ENCODE data around the gene PYGM. TPM values are rescaled to one million over a fixed set of nuclear protein-coding genes. Genes with fewer than 3 reads are reported as not detected.

PYGM gene
- polyA plus RNA-seq (2013, experiment 1 of 2) = 1.3 TPM
- 1.3 TPM for polyA plus RNA-seq (2013, experiment 2 of 2)

DNA sequence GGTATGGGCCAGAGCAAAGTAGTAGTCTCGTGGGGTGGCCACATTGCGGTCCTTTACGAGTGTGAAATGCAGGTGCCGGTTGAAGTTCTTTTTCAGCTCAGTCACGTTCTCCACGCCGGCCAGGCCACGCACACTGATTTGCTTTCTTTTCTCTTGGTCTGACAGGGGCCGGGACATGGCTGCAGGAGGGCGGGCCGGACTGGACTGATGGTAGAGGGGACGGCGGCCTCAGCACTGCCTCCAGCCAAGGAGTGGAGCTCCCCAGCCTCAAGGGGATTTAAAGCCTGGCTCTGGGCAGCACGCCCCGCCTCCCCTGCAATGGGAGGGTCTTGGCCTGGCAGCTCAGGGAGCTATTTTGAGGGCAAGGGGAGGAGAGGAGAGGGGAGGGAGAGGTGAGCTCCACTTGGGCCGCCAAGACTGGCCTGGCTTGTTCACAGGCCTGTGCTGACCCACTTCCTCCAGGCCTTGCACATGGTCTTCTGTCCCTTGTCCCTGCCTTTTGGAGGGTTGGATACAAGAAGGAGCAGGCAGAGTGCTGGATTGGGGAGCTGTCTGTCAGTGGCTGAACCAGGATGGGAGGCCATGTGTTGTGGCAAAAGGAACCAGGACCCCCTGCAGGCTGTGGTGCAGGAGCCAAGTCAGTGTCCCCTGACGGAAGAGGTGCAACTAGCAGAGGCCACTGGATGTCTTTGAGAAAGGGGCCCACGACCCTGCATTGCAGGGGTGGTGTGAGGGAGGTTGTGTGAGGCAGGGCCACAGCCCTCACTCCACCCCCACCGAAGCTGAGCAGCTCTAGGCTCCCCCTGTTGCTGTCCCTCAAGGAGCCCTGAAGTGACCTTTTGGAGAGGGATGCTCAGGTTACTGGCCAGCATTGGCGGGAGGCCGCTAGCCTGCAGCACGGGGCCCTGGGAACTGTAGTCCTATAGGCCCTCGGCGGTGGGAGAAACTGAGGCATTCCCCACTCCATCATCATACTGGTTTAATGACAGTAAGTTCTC, at the start of gene PYGM:
TSS of gene PYGM (minus strand) at position 253 of the 998 bp plus-strand sequence. CDS start at position 177, 76 bp downstream.
- Histone ChIP-seq H3K4me3 (ENCODE audit: low read length in 2 of 2) (no peak within 1 kb of the TSS), H3K27me3 (ENCODE audit: control insufficient read depth in 3 of 3, insufficient read depth in 3 of 3, low read depth in 1 of 3, low read length in 3 of 3) (no peaks in the 10 kb centered on the region), H4K91ac (ENCODE audit: low read depth, low read length, poor library complexity) (peak within 1 kb of the TSS; percentile 90), H3K36me3 (replicated peaks in 1 of 2; ENCODE audit: control insufficient read depth in 2 of 2, insufficient read depth in 2 of 2, low read length in 2 of 2) (peaks cover 19 to 31% of the 10 kb centered on the region in 2 donors), H2BK12ac (ENCODE audit: low read length) (no peak within 1 kb of the TSS), H3K9me3 (replicated peaks in 1 of 2; ENCODE audit: control insufficient read depth in 2 of 2, insufficient read depth in 1 of 2, low read depth in 1 of 2, low read length in 2 of 2) (no peaks in the 10 kb centered on the region), H3K14ac (ENCODE audit: low read length) (no peak within 1 kb of the TSS), H2BK120ac (ENCODE audit: low read depth, low read length) (peak within 1 kb of the TSS; percentile 27), H2AK5ac (ENCODE audit: low read depth, low read length) (peak within 1 kb of the TSS; percentile 87), H3K4me1 (ENCODE audit: control insufficient read depth in 2 of 2, insufficient read depth in 1 of 2, low read depth in 1 of 2, low read length in 2 of 2) (peaks cover 40 to 58% of the 10 kb centered on the region in 2 donors), H2AFZ (ENCODE audit: low read length) (peak within 1 kb of the TSS; percentile 61), H3K18ac (ENCODE audit: low read length) (peak within 1 kb of the TSS; percentile 93), H2BK15ac (ENCODE audit: low read length) (peak within 1 kb of the TSS; percentile 95), H3K27ac (replicated peaks; ENCODE audit: low read length) (peak within 1 kb of the TSS; percentile 87), H2BK5ac (ENCODE audit: low read length) (peak within 1 kb of the TSS; percentile 77), H3K79me1 (ENCODE audit: low read depth, low read length) (peaks cover 3% of the 10 kb centered on the region), H3K23ac (ENCODE audit: low read depth, low read length, poor library complexity) (peak within 1 kb of the TSS; percentile 77), H3K4me2 (ENCODE audit: insufficient read depth, low read length, poor library complexity, severe bottlenecking) (peak within 1 kb of the TSS; percentile 23), H4K8ac (ENCODE audit: low read depth, low read length) (no peak within 1 kb of the TSS), H3K4ac (ENCODE audit: low read length) (no peak within 1 kb of the TSS), H3K9ac (ENCODE audit: low read depth, low read length, poor library complexity) (peak within 1 kb of the TSS; percentile 70)
- WGBS, 2 donors (ENCODE audit: extremely low coverage in 2 of 2, insufficient read length in 2 of 2, insufficient replicate concordance in 1 of 2) = no CpG with 5 or more reads among the region's 24 CpGs
- peak; percentile 66 for DNase-seq (ENCODE audit: low spot score)

DNA sequence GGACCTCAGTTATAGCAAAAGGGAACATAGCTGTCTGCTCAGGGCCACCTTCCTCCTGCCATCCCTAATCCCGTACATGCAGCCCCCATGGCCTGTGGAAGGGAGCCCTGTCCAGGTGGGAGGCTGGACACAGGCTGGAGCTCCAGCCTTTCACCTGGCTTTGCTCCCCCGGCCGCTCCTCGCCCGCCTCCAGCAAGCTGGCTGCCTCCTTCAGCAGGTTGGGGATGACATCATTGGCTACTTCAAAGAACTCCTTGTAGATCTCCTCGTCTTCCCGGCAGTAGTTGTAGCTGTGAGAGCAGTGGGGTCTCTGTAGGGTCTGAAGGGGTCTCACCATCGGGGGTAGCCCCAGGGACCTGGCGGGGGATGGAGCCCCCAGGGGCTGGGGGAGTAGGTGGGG, 45.7 kb upstream of the PYGM start:
- H2BK5ac ChIP-seq (ENCODE audit: low read length) = no peak overlapping the region
- H3K9me3 ChIP-seq (replicated peaks in 1 of 2; ENCODE audit: control insufficient read depth in 2 of 2, insufficient read depth in 1 of 2, low read depth in 1 of 2, low read length in 2 of 2) = no peaks in the 10 kb centered on the region
- H4K91ac ChIP-seq (ENCODE audit: low read depth, low read length, poor library complexity) = no peak overlapping the region
- H3K9ac ChIP-seq (ENCODE audit: low read depth, low read length, poor library complexity) = no peak overlapping the region
- H3K4me2 ChIP-seq (ENCODE audit: insufficient read depth, low read length, poor library complexity, severe bottlenecking) = no peak overlapping the region
- H2BK12ac ChIP-seq (ENCODE audit: low read length) = no peak overlapping the region
- no peak overlapping the region for H3K4me3 ChIP-seq (ENCODE audit: low read length in 2 of 2)
- H3K36me3 ChIP-seq (replicated peaks in 1 of 2; ENCODE audit: control insufficient read depth in 2 of 2, insufficient read depth in 2 of 2, low read length in 2 of 2) = peaks cover 31 to 52% of the 10 kb centered on the region in 2 donors
- no peak overlapping the region for H2AK5ac ChIP-seq (ENCODE audit: low read depth, low read length)
- no peak overlapping the region for H3K4ac ChIP-seq (ENCODE audit: low read length)
- no peak overlapping the region for H4K8ac ChIP-seq (ENCODE audit: low read depth, low read length)
- H2BK15ac ChIP-seq (ENCODE audit: low read length) = no peak overlapping the region
- H3K4me1 ChIP-seq (ENCODE audit: control insufficient read depth in 2 of 2, insufficient read depth in 1 of 2, low read depth in 1 of 2, low read length in 2 of 2) = peaks cover 14 to 15% of the 10 kb centered on the region in 2 donors
- H3K27ac ChIP-seq (replicated peaks; ENCODE audit: low read length) = no peak overlapping the region
- no peak overlapping the region for H2BK120ac ChIP-seq (ENCODE audit: low read depth, low read length)
- H3K79me1 ChIP-seq (ENCODE audit: low read depth, low read length) = peaks cover 10% of the 10 kb centered on the region
- no peak overlapping the region for H3K18ac ChIP-seq (ENCODE audit: low read length)
- H3K23ac ChIP-seq (ENCODE audit: low read depth, low read length, poor library complexity) = peak overlapping the region; percentile 80
- WGBS, 2 donors (ENCODE audit: extremely low coverage in 2 of 2, insufficient read length in 2 of 2, insufficient replicate concordance in 1 of 2) = no CpG with 5 or more reads among the region's 9 CpGs
- no peak for DNase-seq (ENCODE audit: low spot score)
- H2AFZ ChIP-seq (ENCODE audit: low read length) = no peak overlapping the region
- no peaks in the 10 kb centered on the region for H3K27me3 ChIP-seq (ENCODE audit: control insufficient read depth in 3 of 3, insufficient read depth in 3 of 3, low read depth in 1 of 3, low read length in 3 of 3)
- no peak overlapping the region for H3K14ac ChIP-seq (ENCODE audit: low read length)

DNA sequence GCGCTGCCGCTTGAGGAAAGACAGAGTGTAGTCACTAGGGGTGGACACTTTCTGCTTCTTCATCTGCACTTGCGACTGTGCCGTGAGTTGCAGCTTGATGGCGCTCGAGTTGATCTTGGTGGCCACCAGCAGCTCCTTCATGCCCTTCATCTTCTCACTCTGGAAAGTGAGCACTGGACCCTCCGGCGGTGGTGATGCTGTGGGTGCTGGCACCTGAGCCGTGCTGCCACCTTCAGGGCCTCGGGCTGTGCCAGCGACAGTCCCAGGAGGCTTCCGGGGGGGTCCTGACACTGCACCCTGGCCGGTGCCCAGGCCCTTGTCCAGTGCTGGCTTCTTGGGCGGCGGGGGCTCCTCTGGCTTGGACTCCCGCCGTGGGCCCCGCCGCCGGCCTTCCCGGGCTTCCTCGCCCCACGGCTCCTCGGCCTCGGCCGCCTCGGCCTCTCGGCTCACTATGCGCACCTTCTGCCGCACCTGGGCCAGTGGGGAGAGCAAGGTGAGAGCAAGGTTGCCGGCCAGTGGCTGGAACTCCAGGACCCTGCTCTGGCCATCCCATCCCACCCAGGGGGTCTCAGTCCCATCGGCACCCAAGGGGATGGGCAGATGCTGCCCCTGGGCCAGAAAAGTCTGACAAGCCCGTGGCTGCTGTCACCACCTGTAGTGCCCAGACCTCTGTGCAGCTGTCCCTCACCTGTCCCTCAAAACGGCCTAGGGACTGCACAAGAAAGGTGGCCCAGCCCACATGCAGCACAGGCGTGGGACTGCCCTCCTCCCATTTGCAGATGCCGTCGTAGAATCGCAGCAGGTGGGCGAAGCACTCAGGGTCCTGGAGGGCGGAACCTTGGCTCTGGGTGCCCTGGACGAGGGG, 44.8 kb upstream of the PYGM start:
- Histone ChIP-seq H3K79me1 (ENCODE audit: low read depth, low read length) (peaks cover 9% of the 10 kb centered on the region), H2BK5ac (ENCODE audit: low read length) (peak overlapping the region; percentile 53), H3K9ac (ENCODE audit: low read depth, low read length, poor library complexity) (no peak overlapping the region), H3K4me2 (ENCODE audit: insufficient read depth, low read length, poor library complexity, severe bottlenecking) (no peak overlapping the region), H3K23ac (ENCODE audit: low read depth, low read length, poor library complexity) (no peak overlapping the region), H3K4me3 (ENCODE audit: low read length in 2 of 2) (peak overlapping the region in 1 of 2 donors; percentile 43), H3K9me3 (replicated peaks in 1 of 2; ENCODE audit: control insufficient read depth in 2 of 2, insufficient read depth in 1 of 2, low read depth in 1 of 2, low read length in 2 of 2) (no peaks in the 10 kb centered on the region), H2BK12ac (ENCODE audit: low read length) (peak overlapping the region; percentile 73), H3K36me3 (replicated peaks in 1 of 2; ENCODE audit: control insufficient read depth in 2 of 2, insufficient read depth in 2 of 2, low read length in 2 of 2) (peaks cover 31 to 52% of the 10 kb centered on the region in 2 donors), H3K18ac (ENCODE audit: low read length) (peak overlapping the region; percentile 6), H3K14ac (ENCODE audit: low read length) (peak overlapping the region; percentile 21), H2BK15ac (ENCODE audit: low read length) (no peak overlapping the region), H2AFZ (ENCODE audit: low read length) (no peak overlapping the region), H3K27ac (replicated peaks; ENCODE audit: low read length) (no peak overlapping the region), H2BK120ac (ENCODE audit: low read depth, low read length) (no peak overlapping the region), H3K4ac (ENCODE audit: low read length) (no peak overlapping the region), H3K4me1 (ENCODE audit: control insufficient read depth in 2 of 2, insufficient read depth in 1 of 2, low read depth in 1 of 2, low read length in 2 of 2) (peaks cover 11 to 14% of the 10 kb centered on the region in 2 donors), H3K27me3 (ENCODE audit: control insufficient read depth in 3 of 3, insufficient read depth in 3 of 3, low read depth in 1 of 3, low read length in 3 of 3) (no peaks in the 10 kb centered on the region), H4K8ac (ENCODE audit: low read depth, low read length) (no peak overlapping the region), H2AK5ac (ENCODE audit: low read depth, low read length) (peak overlapping the region; percentile 46), H4K91ac (ENCODE audit: low read depth, low read length, poor library complexity) (no peak overlapping the region)
- WGBS, 2 donors (ENCODE audit: extremely low coverage in 2 of 2, insufficient read length in 2 of 2, insufficient replicate concordance in 1 of 2) = no CpG with 5 or more reads among the region's 41 CpGs
- no peak for DNase-seq (ENCODE audit: low spot score)
